Epidermal melanocyte (primary cell): ENCODE results near the gene HECTD4.
A peak's percentile ranks its signal among the peaks of the same experiment; 100 is the strongest.
"Not testable (repeated sequence)": the region's sequence is repeated elsewhere in the genome, so short reads cannot be mapped to it uniquely, and the experiment has no call there.

Experiments used
- DNase-seq: peaks from one replicate; pipeline ENCODE4 v3.0.0; 2011; ENCODE audit warnings: low spot score; ENCODE audit not compliant: insufficient read length

Gene HECTD4, protein sequence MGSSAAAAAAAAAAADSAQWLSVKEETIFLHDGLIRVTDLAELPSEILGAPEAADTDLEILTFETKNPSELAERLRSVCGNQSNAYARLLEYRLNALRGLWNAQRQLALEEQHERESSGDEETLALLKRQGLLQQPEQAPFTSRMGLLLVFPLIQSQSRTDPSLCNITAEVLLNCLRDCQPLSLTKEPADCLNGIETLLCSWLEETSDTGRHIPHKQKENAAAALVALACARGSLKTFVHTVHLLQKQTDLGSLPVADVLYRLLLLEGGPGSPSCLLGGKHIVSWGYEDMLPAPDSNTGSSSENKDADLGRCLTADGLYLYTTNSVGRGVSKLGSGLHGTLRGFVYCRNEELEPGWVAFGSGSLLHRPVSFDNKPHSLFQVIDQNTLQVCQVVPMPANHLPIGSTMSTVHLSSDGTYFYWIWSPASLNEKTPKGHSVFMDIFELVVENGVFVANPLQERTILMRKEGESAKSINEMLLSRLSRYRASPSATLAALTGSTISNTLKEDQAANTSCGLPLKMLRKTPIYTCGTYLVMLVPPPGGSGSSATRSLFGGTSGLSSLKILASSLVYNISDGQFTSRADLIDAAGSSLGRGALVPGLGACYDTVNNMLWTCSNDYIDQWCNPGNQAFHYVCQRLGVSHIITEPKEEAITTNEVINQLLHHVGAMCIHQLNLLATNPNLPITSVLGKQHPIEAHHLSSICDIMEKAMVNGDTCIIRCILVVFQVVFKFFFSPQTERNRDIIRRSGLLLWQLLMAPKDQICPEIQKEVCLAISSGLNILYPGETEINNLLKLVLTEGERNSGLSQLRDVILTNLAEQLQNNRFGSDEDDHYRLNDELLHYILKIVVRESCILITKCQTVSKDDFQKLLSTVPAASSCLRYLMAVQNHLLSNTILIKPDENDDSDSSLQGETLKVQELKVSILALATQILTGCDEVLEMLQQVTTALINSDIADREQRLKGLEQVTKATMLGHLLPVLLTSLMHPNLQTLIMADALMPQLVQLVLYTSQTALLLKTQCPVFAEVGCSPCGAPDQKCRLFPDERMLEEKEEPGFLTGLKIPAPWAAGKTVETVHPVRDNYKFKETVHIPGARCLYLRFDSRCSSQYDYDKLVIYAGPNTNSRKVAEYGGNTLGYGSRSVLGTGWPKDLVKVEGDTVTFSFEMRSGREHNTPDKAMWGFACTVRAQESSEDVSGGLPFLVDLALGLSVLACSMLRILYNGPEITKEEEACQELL (N-terminal part only)

DNA sequence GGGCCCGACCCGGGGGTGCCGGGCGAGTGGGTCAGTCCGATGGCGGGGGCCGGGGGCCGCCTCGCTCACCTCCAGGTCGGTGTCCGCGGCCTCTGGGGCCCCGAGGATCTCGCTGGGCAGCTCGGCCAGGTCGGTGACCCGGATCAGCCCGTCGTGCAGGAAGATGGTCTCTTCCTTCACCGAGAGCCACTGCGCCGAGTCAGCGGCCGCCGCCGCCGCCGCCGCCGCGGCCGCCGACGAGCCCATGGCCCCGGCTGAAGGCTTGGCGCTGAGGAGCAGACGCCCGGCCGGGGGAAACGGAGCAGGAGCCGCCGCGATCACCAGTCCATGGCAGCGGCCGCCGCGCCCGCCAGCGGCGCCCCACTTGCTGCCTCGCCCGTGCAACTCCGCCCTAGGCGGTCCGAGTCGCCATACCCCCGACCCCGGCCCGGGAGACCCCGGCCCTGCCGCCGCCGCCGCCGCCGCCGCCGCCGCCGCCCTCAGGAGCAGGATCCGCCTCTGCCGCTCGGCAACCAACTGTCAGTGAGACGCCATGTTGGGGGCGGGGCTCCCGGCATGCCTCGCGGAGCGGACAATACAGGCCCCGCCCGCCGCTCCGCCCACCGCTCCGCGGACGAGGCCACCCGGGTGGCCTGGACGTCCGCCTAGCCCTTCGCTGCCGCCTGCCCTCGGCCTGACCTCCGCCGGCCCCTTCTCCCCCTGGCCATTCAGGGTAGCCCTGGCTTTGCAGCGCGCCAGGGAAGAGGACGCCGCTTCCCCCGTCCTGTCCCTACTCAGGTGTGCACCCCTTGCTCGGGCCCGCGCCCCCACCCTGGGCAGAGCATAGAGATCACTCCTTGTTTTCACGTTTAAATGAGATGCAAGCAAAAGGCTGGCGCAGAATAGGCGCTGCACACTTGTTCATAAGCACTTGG, at the start of gene HECTD4:
HECTD4 (minus strand) TSS at position 549 of the 914 bp plus-strand sequence; CDS start at position 246, 303 bp downstream.
- DNase-seq = peak; percentile 94

DNA sequence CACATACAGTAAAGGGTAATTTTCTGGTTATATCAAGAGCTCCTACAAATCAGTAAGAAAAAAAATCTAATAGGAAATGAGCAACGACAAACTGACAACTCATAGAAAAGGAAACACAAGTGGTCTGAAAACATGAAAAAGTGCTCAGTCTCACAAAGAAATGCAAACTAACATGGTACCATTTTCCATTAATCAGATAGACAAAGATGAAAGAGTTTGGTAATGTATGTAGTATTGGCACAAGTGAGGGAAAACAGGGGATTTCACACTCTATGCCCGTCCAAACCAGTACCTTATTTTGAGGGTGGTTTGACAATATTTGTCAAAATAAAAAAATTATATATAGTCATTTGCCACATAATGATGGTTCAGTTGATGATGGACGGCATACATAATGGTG, 49.7 kb upstream of the HECTD4 start:
- no peak for DNase-seq

DNA sequence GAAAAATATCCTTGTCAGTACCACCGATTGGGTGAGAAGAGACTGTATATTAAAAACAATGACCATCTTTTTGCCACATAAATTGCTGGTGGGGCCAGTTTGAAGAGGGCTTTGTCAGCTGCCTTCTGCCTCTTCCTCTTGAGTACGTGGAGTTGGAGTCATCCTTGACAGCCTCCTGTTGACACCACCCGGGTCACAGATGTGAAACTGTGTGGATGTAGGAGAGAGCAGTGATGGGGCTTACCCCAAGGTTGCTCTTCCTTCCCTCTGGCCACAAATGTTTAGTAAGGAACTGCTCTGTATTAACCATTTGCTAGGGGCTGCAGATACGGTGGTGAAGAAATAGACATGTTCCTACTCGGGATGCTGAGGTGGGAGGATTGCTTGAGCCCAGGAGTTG, 48.7 kb upstream of the HECTD4 start:
- no peak for DNase-seq

DNA sequence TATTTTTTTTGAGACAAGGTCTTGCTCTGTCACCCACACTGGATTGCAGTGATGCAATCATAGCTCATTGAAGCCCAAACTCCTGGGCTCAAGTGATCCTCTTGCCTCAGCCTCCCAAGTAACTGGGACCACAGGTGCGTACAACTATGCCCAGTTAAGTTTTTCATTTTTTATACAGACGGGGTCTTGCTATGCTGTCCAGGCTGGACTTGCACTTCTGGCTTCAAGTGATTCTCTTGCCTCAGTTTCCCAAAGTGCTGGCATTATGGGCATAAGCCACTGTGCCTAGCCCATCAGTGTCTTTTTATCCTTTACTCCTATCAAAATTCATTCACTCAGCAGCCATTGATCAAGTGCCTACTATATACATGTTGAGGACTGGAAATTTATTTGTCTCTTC, 45.5 kb upstream of the HECTD4 start:
- no peak for DNase-seq

DNA sequence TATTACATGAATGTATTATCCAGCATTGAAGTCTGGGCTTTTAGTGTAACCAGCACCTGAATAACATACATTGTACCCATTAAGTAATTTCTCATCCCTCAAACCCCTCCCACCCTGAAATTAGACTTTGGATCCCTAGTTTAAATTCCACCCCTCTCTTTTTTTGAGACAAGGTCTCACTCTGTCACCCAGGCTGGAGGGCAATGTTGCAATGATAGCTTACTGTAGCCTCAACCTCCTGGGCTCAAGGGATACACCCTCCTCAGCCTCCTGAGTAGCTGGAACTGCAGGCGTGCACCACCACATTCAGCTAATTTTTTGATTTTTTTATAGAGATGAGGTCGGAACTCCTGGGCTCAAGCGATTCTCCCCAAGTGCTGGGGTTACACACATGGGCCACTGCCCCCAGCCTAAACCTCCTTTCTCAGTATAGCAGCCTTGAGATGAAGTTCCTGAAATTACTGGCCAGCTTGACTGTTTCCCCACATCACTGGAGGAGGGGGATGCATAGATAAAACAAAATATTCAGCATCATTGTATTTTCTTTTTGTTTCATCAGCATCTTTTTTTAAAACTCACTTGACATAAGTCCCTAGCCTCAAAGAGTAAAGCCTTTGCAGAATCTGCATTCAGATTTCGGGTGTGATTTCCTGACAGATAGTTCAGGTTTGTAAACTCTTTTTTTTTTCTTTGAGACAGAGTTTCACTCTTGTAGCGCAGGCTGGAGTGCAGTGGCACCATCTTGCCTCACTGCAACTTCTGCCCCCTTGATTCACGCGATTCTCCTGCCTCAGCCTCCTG, 43.6 kb upstream of the HECTD4 start:
- DNase-seq = no peak

DNA sequence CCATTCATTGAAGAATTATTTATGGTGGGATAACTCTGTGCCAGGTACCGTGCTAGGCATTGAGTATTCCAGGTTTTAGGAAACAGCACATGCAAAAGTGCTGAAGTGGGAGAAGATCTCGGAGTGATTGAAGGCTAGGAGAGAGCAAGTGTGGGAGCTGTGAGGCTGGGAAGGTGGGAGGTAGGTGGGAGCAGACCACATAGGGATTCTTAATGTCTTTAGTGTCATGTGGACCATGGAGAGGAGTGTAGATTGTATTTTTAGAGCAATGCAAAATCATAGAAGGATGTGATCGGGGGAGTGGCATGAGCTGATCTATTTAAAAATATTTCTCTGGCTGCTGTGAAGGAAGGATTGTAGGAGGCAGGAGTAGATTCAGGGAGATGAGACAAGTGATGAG, 41.9 kb upstream of the HECTD4 start:
- no peak for DNase-seq

DNA sequence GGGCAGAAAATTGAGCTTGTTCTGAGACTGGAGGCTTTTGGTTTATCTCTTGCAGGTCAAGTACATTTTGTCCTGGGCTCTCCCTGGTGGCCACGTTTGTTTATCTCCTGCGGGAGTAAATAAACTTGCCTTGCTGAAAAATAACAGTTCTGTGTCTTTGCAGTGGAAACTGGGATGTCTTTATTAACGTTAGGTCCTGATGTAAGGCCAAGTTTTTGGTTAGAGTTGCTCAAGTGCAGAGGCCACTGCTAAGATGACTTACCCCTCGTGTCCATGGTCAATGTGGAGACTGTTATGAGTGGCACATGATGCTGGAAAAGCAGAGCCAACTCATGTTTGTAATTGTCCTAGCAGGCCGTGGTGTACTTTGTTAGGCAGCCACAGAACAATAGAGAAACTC, 40.3 kb upstream of the HECTD4 start:
- peak; percentile 19 for DNase-seq

DNA sequence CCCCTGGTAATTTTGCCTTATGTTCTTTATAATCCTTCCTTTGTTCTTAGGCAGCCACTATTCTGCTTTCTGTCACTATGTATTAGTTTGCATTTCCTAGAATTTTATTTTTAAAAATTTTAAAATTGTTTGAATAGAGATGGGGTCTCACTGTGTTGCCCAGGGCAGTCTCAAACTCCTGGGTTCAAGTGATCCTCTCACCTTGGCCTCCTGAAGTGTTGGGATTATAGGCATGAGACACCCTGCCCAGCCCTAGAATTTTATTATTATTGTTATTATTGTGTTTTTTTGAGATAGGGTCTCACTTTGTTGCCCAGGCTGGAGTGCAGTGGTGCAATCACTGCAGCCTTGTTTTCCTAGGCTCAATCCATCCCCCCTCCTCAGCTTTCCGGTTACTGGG, 39.1 kb upstream of the HECTD4 start:
- no peak for DNase-seq

DNA sequence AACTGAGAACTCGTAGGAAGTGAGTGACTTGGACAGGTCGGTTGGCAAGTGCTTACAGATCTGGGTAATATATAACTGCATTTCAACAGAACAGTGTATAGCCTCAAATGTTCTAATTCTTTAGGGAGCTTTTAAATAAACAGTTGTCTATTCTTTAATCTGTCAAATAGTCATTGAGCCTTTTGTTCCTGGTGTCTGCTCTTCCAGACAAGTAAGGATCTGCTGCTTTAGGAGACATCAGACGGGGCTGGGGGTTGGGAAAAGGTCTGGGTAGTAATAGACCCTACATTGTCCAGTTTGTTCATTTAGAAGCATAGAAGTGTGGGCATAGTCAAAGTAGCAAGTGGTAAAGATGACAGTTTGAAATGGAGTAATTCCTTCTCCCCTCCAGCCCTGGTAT, 38.5 kb upstream of the HECTD4 start:
- DNase-seq = no peak

DNA sequence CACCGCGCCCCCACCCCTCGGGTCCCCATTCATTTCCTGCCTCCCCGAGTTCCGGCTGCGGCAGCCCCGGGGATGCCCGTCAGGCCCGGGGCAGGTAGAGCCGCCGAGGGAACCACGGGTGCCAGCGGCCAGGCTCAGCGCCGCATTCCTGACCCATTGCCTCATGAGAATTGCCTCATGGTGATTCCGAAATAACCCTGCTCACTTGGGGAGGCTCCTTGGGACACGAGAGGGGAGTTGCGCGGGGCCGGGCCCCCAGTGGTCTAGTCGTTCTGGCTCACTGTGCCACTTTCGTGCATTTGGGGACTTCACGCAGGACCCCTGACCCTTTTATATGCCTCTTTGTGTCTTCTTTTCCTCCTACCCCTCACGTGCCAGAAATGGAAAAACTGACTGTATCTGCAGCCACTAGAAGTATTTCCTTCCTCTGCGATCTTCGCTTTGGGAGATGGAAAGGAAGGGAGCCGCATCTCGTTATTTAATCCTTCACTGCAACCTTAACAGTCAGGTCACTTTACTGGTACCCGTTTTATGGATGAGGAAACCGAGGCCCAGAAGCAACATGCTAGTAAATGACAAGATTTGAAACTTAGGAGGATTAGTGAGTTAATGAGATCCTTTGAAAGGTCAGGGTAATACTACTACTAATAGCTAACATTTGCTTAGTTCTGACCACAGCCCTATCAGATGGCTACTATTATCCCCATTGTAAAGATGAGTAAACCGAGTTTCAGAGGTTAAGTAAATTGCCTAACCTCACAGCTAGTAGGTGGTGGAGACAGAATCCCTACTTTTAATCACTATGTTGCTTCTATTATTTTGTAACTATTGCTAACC, 37.3 kb upstream of the HECTD4 start:
- peak; percentile 22 for DNase-seq

DNA sequence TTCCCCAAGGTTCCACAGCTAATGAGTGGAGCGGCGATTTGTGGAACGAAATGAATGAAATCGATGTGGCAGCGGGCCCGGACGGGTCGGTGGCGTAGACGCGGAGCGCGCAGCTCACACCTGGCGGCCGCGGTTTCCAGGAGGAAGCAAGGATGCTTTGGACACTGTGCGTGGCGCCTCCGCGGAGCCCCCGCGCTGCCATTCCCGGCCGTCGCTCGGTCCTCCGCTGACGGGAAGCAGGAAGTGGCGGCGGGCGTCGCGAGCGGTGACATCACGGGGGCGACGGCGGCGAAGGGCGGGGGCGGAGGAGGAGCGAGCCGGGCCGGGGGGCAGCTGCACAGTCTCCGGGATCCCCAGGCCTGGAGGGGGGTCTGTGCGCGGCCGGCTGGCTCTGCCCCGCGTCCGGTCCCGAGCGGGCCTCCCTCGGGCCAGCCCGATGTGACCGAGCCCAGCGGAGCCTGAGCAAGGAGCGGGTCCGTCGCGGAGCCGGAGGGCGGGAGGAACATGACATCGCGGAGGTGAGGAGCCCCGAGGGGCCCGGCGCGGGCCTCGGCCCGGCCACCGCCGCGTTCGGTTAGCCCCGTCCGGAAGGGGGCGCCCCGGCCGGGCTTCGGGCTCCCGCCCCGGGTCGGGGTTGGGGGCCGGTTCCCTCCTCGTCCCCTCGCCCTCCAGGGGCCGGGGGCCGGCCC, 36.5 kb upstream of the HECTD4 start, which contains the start of gene PTPN11:
PTPN11 (plus strand) TSS at position 340 of the 689 bp plus-strand sequence; CDS start at position 505, 165 bp downstream.
- DNase-seq = peak; percentile 45

DNA sequence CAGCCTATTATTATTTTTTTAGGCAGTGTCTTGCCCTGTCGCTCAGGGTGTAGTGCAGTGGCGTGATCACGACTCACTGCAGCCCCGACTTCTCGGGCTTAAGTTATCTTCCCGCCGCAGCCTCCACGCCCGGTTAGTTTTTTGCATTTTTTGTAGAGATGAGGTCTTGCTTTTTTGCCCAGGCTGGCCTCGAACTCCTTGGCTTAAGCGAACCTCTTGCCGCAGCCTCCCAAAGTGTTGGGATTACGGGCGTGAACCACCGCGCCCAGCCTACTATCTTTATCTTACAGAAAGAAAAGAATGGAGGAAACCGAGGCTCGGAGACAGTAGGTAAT, 36.0 kb upstream of the HECTD4 start:
- no peak for DNase-seq

DNA sequence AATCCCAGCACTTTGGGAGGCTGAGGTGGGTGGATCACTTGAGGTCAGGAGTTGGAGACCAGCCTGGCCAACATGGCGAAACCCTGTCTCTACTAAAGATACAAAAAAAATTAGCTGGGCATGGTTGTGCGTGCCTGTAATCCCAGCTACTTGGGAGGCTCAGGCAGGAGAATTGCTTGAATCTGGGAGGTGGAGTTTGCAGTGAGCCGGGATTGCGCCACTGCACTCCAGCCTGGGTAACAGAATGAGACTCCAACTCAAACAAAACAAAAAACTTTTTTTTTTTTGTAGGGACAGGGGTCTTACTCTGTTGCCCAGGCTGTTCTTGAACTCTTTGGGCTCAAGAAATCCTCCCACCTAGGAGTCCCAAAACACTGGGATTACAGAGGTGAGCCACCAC, 33.2 kb upstream of the HECTD4 start:
- DNase-seq = not testable (repeated sequence)

DNA sequence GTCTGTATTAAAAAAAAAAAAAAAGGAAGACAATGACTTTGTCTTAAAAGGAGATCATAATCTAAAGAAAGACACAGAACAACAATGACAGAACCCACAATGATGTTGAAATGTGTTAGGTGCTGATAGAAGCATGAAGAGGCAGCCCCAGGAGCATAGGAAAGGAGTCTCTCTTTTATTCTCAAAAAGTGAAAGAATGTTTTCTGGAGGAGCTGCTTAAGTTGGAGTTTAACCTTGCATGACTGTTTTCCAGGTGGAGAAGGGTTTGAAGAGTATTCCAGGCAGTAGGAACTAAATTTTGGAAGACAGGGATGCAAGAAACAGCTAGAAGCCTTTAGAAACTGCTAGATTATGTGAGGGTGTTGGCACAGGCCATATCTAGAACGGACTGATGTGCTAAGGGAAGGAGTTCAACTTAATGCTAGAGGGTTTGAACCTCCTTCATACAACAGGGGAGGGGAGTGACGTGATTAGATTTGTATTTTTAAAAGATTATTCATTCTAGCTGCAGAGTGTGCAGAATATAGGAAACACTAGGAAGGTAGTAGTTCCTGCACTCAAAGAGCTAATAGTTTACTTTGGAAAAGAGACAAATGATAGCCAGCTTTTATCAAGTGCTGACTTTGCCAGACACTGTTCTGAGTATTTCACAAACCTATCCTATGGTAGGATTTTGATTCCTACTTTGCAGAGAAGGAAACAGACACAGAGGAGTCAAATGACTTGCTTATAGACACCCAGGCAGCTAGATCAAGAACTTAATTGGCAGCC, 31.8 kb upstream of the HECTD4 start:
- DNase-seq = no peak

DNA sequence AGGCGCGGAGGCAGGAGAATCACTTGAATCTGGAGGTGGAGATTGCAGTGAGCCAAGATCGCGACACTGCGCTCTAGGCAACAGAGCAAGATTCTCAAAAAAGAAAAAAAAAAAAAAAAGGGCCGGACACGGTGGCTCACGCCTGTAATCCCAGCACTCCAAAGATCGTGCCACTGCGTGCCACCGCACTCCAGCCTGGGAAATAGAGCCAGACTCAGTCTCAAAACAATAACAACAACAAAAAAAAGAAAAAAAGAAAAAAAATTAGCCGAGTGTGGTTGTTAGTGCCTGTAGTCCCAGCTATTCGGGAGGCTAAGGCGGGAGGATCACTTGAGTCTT, 27.6 kb upstream of the HECTD4 start:
- DNase-seq = no peak

DNA sequence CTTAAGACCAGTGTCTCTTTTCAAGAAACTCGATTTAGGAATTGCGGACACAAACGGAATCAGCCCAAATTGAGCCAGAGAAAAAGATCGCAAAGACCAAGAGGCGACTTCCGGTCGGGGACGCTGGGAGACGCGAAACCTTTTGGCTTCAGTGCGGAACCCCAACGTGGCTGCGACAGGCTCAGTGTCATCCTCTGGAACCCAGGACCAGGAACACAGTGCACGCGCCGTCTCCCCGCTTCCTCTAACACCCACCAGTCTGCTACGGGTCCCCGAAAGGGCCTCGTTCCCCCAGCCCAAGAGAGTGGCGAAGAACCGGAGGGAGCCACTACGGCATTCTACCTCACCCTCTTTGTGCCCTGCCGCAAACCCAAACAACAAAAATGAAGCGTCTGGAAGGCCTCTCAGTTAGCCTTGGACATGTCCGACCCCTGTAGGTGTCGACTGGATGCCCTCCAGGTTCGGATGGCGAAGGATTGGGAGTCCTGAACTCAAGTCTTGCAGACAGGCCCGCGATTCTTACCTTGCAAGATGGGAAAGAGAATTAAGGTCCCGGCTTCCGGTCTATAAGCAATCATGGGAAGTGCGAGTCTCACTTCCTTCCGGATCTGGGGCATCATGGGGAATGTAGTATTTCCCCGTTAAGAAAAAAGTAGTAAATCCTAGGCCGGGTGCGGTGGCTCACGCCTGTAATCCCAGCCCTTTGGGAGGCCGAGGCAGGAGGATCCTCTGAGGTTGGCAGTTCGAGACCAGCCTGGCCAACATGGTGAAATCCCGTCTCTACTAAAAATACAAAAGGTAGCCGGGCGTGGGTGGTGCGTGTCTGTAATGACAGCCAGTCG, 27.1 kb upstream of the HECTD4 start, which contains the start of gene RPL6:
RPL6 (minus strand) TSS at position 542 of the 842 bp plus-strand sequence. CDS start 949 bp downstream, outside the sequence.
- peak; percentile 76 for DNase-seq

DNA sequence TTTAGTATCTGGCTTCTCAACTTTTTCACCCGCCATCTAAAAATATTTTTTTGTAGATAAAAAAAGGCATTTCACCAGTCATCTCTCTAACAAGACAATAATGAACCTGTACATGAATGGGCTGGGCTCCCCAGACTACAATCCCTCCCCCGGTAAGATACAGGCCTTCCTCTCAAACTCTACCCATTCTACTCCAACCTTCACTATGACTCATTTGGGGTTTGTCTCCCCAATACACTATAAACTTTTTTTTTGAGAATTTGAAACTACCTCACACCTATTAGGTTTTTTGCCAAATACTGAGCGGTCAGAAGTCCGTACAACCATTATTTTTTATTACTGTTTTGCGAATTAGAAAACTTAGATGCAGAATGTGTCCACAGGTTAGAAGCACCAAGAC, 26.4 kb upstream of the HECTD4 start:
- DNase-seq = no peak
